SKM-1 treated with dmso at 0.1 percent for 144 hours (cell line): ENCODE measurements around the gene KIFC3.
A peak's percentile ranks its signal among the peaks of the same experiment; 100 is the strongest.
"Not testable (repeated sequence)": the region's sequence is repeated elsewhere in the genome, so short reads cannot be mapped to it uniquely, and the experiment has no call there.

ENCODE experiments used
- DNase-seq: peaks from one replicate; lab custom pipeline; 2025; ENCODE audit not compliant: unreplicated experiment; lab: John Stamatoyannopoulos, UW

Gene KIFC3

GRCh38 chr16:57726433-57726947 is 75.8 kb downstream of the KIFC3 start:
- no peak for DNase-seq

- no peak for DNase-seq
These were observed 76.3 kb downstream of the KIFC3 start for GRCh38 chr16:57725976-57726375.

DNA sequence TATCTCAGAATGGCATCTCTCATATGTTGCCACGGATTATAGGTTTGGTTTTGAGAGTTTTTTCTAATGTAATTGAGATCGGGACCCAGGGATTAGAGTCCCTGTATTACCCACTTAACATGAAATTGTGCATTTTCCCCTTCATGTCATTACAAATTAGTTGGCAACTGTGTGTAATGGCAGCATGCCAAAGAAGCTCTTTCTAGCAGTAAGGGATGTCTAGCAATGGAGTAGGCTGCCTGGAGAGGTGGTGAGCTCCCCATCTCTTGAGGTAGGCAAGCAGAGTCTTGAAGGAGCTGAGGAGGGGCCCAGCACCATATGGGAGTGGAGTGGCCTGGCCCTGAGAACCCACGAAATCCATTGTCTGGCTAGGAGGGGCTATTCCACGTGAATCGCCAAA is 76.7 kb downstream of the KIFC3 start:
- no peak for DNase-seq

GRCh38 chr16:57725151-57725550 is 77.1 kb downstream of the KIFC3 start:
- no peak for DNase-seq

GRCh38 chr16:57724531-57724930 is 77.8 kb downstream of the KIFC3 start:
- DNase-seq: no peak

DNA sequence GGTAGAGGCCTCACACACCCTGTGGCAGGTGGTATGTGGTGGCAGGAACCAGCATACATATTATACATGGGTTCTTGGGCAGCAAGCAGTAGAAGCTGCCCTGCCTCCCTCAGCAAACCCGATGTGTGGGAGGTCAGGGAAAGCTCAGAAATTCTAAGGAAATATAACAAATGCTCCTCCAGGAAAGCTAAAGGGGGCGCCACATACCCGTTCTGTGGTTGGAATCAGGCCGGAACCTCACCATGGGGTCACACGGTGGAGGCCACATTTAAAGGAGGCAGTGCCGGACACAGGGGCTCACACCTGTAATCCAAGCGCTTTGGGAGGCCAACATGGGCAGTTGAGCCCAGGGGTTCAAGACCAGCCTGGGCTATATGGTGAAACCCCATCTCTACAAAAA is 79.1 kb downstream of the KIFC3 start:
- DNase-seq: no peak

GRCh38 chr16:57722651-57723050 is 79.6 kb downstream of the KIFC3 start:
- no peak for DNase-seq

DNA sequence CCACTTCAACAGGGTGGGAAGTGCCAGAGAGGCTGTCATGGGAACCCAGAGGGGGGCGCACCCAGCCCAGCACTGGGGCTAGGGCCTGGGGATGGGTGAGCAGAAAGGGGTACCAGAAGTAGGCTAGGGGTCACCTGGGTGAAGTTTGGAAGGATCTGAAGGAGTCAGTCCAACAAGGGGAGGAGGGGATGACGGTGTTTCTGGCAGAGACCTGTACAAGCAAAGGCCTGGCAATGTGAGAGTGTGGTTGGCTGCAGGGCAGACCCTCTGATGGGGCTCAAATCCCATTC is 80.1 kb downstream of the KIFC3 start:
- no peak for DNase-seq

DNA sequence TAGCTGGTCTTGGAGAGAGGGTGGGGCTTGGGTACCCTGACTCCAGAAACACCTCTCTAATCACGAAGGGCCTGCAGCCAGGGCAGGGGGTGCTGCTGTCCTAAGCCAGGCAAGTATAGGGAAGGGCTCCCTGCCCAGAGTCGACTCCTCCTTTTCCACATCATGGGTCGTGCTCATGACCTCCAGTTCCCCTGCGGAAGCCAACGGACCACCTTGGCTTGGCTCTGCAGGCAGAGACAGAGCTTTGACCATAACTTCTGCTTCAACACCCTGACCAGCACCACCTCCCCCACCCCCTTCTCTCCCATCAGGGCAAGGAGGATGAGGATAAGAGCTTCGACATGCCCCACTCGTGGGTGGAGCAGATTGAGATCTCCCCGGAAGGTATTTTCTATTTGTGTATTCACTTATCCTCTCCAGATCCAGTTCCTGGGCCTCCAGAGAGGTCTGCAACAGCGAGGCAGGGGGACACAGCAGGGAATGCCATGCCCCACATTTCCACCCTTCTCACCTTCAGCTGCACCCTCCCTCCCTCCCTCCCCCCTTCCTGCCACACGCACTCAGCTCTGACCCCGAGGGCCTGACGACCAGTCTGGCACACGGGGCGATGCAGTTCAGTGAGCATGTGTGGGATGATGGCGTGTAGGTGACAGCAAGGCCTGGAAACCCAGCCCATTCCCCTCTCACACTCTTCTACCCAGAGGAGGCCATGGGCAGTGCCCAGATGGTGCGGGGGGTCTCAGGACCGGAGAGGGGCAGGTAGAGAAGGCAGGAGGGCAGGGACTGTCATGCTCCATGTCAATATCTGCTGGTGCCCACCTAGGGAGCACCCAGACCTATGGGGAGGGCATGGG is 80.7 kb downstream of the KIFC3 start:
- DNase-seq: no peak

- peak; percentile 71 for DNase-seq
These were observed 82.1 kb downstream of the KIFC3 start for GRCh38 chr16:57720142-57720575.

GRCh38 chr16:57714047-57714446 is 88.2 kb downstream of the KIFC3 start:
- no peak for DNase-seq

- no peak for DNase-seq
These were observed 88.7 kb downstream of the KIFC3 start for GRCh38 chr16:57713596-57713995.

GRCh38 chr16:57712569-57712968 is 89.7 kb downstream of the KIFC3 start:
- not testable (repeated sequence) for DNase-seq

DNA sequence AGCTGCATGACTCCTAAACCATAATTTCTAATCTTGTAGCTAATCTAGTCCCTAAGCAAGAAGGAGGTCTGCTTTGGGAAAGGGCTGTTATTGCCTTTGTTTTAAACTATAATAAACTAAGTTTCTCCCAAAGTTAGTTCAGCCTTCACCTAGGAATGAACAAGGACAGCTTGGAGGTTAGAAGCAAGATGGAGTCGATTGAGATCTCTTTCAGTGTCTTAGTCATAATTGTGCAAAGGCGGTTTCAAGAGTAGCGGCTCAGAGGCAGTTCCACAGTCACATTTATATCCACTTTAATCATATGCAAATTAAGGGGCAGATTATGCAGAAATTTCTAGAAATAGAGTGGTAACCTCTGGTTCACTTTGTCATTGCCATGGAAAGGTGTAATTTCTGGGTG is 90.3 kb downstream of the KIFC3 start:
- DNase-seq: no peak

- DNase-seq: no peak
These were observed 90.9 kb downstream of the KIFC3 start for GRCh38 chr16:57711346-57711745.

DNA sequence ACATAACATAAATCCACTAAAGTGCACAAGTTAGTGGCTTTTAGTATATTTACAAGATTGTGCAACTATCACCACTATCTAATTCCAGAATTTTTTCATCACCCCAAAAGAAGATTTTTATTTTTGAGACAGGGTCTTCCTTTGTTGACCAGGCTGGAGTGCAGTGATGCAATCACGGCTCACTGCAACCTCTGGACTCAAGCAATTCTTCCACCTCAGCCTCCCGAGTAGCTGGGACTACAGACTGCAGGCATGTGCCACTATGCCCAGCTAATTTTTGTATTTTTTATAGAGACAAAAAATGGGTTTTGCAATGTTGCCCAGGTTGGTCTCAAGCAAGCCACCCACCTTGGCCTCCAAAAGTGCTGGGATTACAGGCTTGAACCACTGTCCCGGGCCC is 92.6 kb downstream of the KIFC3 start:
- no peak for DNase-seq
